Stimulated activated naive CD8-positive, alpha-beta T cell treated with anti-CD3 and anti-CD28 coated beads, Interleukin-15, amount 100 ng/mL, for 72 hours (primary cell): Measurements from ENCODE around the gene SMC4.

Experiments used
- ATAC-seq: fragments of 150-1000 bp; cut with Tn5 transposase; 2 replicates; pipeline ENCODE4 v1.10.0; 2021; ENCODE audit warnings: mild to moderate bottlenecking, moderate library complexity
- DNase-seq, 2 donors: peaks; one replicate each; pipeline ENCODE4 v3.0.0; 2021 to 2022
- H3K27ac Mint-ChIP-seq, 2 donors: one replicate each; pipeline ENCODE4 v1.8.0; 2022; ENCODE audit warnings: mild to moderate bottlenecking in 2 of 2, mixed read lengths in 2 of 2, moderate library complexity in 2 of 2
- H3K27me3 Mint-ChIP-seq: one replicate; pipeline ENCODE4 v1.8.0; 2022; ENCODE audit warnings: mixed read lengths
- H3K4me1 Mint-ChIP-seq: one replicate; pipeline ENCODE4 v1.8.0; 2022; ENCODE audit warnings: mild to moderate bottlenecking, mixed read lengths
- H3K4me3 Mint-ChIP-seq, 2 donors: one replicate each; pipeline ENCODE4 v1.8.0; 2022; ENCODE audit warnings: mild to moderate bottlenecking in 2 of 2, mixed read lengths in 2 of 2, moderate library complexity in 1 of 2
- H3K9me3 Mint-ChIP-seq, 2 donors: one replicate each; pipeline ENCODE4 v1.8.0; 2022; ENCODE audit warnings: mixed read lengths in 2 of 2

The SMC4 gene

GRCh38 chr3:160474416-160474838 is 75.0 kb downstream of the SMC4 start:
- no peak for ATAC-seq
- peaks cover 6 to 7% of the 10 kb centered on the region in 2 donors for H3K9me3 Mint-ChIP-seq

GRCh38 chr3:160475153-160475552 is 75.7 kb downstream of the SMC4 start:
- H3K27me3 Mint-ChIP-seq, result peaks cover 9% of the 10 kb centered on the region
- no peaks in the 10 kb centered on the region for H3K9me3 Mint-ChIP-seq
- ATAC-seq (no peak), DNase-seq (no peak)
- no peak overlapping the region for H3K4me3 Mint-ChIP-seq
- no peaks in the 10 kb centered on the region for H3K4me1 Mint-ChIP-seq
- H3K27ac Mint-ChIP-seq, result no peak overlapping the region

More at GRCh38 chr3:160474416-160474838, 75.0 kb downstream of the SMC4 start:
- DNase-seq, result no peak
- no peak overlapping the region for H3K27ac Mint-ChIP-seq
- H3K27me3 Mint-ChIP-seq, result peaks cover 9% of the 10 kb centered on the region
- no peaks in the 10 kb centered on the region for H3K4me1 Mint-ChIP-seq
- H3K4me3 Mint-ChIP-seq, result no peak overlapping the region

GRCh38 chr3:160475884-160476283 is 76.4 kb downstream of the SMC4 start:
- Mint-ChIP-seq H3K27ac (no peak overlapping the region), H3K27me3 (peaks cover 10% of the 10 kb centered on the region), H3K4me3 (no peak overlapping the region), H3K4me1 (no peaks in the 10 kb centered on the region), H3K9me3 (no peaks in the 10 kb centered on the region)
- no peak for ATAC-seq
- no peak for DNase-seq

GRCh38 chr3:160477750-160478149 is 78.3 kb downstream of the SMC4 start:
- peaks cover 15% of the 10 kb centered on the region for H3K27me3 Mint-ChIP-seq
- DNase-seq (no peak), ATAC-seq (no peak)
- no peaks in the 10 kb centered on the region for H3K9me3 Mint-ChIP-seq
- no peak overlapping the region for H3K4me3 Mint-ChIP-seq
- no peak overlapping the region for H3K27ac Mint-ChIP-seq
- no peaks in the 10 kb centered on the region for H3K4me1 Mint-ChIP-seq

GRCh38 chr3:160478338-160478737 is 78.9 kb downstream of the SMC4 start:
- Mint-ChIP-seq H3K27me3 (peaks cover 15% of the 10 kb centered on the region), H3K9me3 (no peaks in the 10 kb centered on the region), H3K4me3 (no peak overlapping the region), H3K27ac (no peak overlapping the region), H3K4me1 (no peaks in the 10 kb centered on the region)
- DNase-seq, result no peak
- no peak for ATAC-seq

GRCh38 chr3:160479376-160479775 is 79.9 kb downstream of the SMC4 start:
- no peak for ATAC-seq
- no peaks in the 10 kb centered on the region for H3K9me3 Mint-ChIP-seq
- no peaks in the 10 kb centered on the region for H3K4me1 Mint-ChIP-seq
- peaks cover 15% of the 10 kb centered on the region for H3K27me3 Mint-ChIP-seq
- no peak overlapping the region for H3K27ac Mint-ChIP-seq
- H3K4me3 Mint-ChIP-seq, result no peak overlapping the region
- no peak for DNase-seq

- H3K27ac Mint-ChIP-seq, result peak overlapping the region in 1 of 2 donors; percentile 73
- H3K27me3 Mint-ChIP-seq, result peaks cover 15% of the 10 kb centered on the region
These were observed 81.5 kb downstream of the SMC4 start for GRCh38 chr3:160480931-160481330.

GRCh38 chr3:160481856-160482255 is 82.4 kb downstream of the SMC4 start:
- no peaks in the 10 kb centered on the region for H3K4me1 Mint-ChIP-seq
- no peaks in the 10 kb centered on the region for H3K9me3 Mint-ChIP-seq
- peaks cover 15% of the 10 kb centered on the region for H3K27me3 Mint-ChIP-seq
- H3K27ac Mint-ChIP-seq, result no peak overlapping the region
- DNase-seq, result no peak
- ATAC-seq, result no peak
- H3K4me3 Mint-ChIP-seq, result no peak overlapping the region

More at GRCh38 chr3:160480931-160481330, 81.5 kb downstream of the SMC4 start:
- H3K4me1 Mint-ChIP-seq, result no peaks in the 10 kb centered on the region
- H3K9me3 Mint-ChIP-seq, result no peaks in the 10 kb centered on the region
- no peak for DNase-seq
- no peak overlapping the region for H3K4me3 Mint-ChIP-seq
- ATAC-seq, result no peak

- no peak for DNase-seq
- no peaks in the 10 kb centered on the region for H3K4me1 Mint-ChIP-seq
- H3K27ac Mint-ChIP-seq, result no peak overlapping the region
- no peak for ATAC-seq
- H3K9me3 Mint-ChIP-seq, result no peaks in the 10 kb centered on the region
- no peak overlapping the region for H3K4me3 Mint-ChIP-seq
- peaks cover 7% of the 10 kb centered on the region for H3K27me3 Mint-ChIP-seq
These were observed 83.3 kb downstream of the SMC4 start for GRCh38 chr3:160482796-160483195.
